H1 (cell line): ENCODE data around the gene PCYT2. TPM values are rescaled to one million over a fixed set of nuclear protein-coding genes. Genes with fewer than 3 reads are reported as not detected.
A peak's percentile ranks its signal among the peaks of the same experiment; 100 is the strongest.

Source experiments
- CTCF ChIA-PET: fragments of 300-600 bp; sonication (Branson Sonifier 250); formaldehyde crosslinking; loops from one replicate; lab custom pipeline; 2021; ENCODE audit not compliant: partially characterized antibody; lab: Charles Lee
- POLR2A ChIA-PET: fragments of 300-600 bp; sonication (Branson Sonifier 250); formaldehyde crosslinking; loops from one replicate; lab custom pipeline; 2021; ENCODE audit warnings: inconsistent platforms; ENCODE audit not compliant: partially characterized antibody; lab: Charles Lee
- DNase-seq, 2 experiments: peaks; one replicate each; pipeline versions ENCODE4 v3.0.0 to v3.0.0-alpha.2; 2010 to 2022; ENCODE audit warnings: low spot score in 2 of 2, low read depth in 1 of 2, mixed read lengths in 1 of 2
- FAIRE-seq: peaks from 2 replicates; lab custom pipeline; 2011; peaks lifted over from hg19 to GRCh38; lab: Jason Lieb, UNC
- H2AFZ ChIP-seq: 2 replicates; pipeline ENCODE4 v1.8.1; 2012; ENCODE audit warnings: low read length, inconsistent platforms
- H2AK5ac ChIP-seq: 2 replicates; pipeline ENCODE4 v1.6.1; 2013; ENCODE audit warnings: low read depth, low read length
- H2BK120ac ChIP-seq: replicated peaks from 2 replicates; pipeline ENCODE3; 2013; ENCODE audit warnings: low read depth, low read length, inconsistent platforms
- H2BK12ac ChIP-seq: 2 replicates; pipeline ENCODE4 v1.6.1; 2013; ENCODE audit warnings: low read depth, low read length
- H2BK15ac ChIP-seq: 2 replicates; pipeline ENCODE4 v1.6.1; 2013; ENCODE audit warnings: low read length
- H2BK20ac ChIP-seq: 2 replicates; pipeline ENCODE4 v1.6.1; 2013; ENCODE audit warnings: low read length
- H2BK5ac ChIP-seq: 2 replicates; pipeline ENCODE4 v1.6.1; 2013; ENCODE audit warnings: low read depth, low read length
- H3K14ac ChIP-seq: 2 replicates; pipeline ENCODE4 v1.6.1; 2013; ENCODE audit warnings: inconsistent platforms; ENCODE audit not compliant: insufficient read length
- H3K18ac ChIP-seq: 2 replicates; pipeline ENCODE4 v1.6.1; 2013; ENCODE audit warnings: low read length; ENCODE audit errors: extremely low read depth
- H3K23ac ChIP-seq: 2 replicates; pipeline ENCODE4 v1.6.1; 2013; ENCODE audit warnings: inconsistent platforms; ENCODE audit not compliant: insufficient read length
- H3K23me2 ChIP-seq: 2 replicates; pipeline ENCODE4 v1.6.1; 2013; ENCODE audit warnings: low read depth, low read length
- H3K27ac ChIP-seq: 2 replicates; pipeline ENCODE4 v1.6.1; 2011; ENCODE audit warnings: low read depth, low read length, inconsistent platforms
- H3K27me3 ChIP-seq, 4 experiments: replicated peaks in 1 of 4; 1 replicate in 1 of 4; 2 replicates in 3 of 4; pipeline versions ENCODE4 v1.6.1 to v1.8.1; 2011 to 2013; ENCODE audit warnings: low read length in 3 of 4, mild to moderate bottlenecking in 3 of 4, inconsistent platforms in 2 of 4, mixed read lengths in 2 of 4, moderate library complexity in 1 of 4; ENCODE audit not compliant: control insufficient read depth in 3 of 4, insufficient read depth in 3 of 4; ENCODE audit errors: extremely low read depth in 1 of 4
- H3K36me3 ChIP-seq, 4 experiments: 2 replicates each; pipeline versions ENCODE4 v1.6.1 to v1.8.1; 2011 to 2013; ENCODE audit warnings: mild to moderate bottlenecking in 4 of 4, low read length in 3 of 4, moderate library complexity in 2 of 4, control low read depth in 1 of 4, inconsistent platforms in 1 of 4; ENCODE audit not compliant: insufficient read depth in 4 of 4, control insufficient read depth in 2 of 4
- H3K4ac ChIP-seq: replicated peaks from 2 replicates; pipeline ENCODE3; 2013; ENCODE audit warnings: low read length, low read depth, mixed read lengths, inconsistent platforms; ENCODE audit not compliant: insufficient read length
- H3K4me1 ChIP-seq, 4 experiments: replicated peaks in 1 of 4; 1 replicate in 1 of 4; 2 replicates in 3 of 4; pipeline versions ENCODE4 v1.6.1 to v1.8.1; 2011 to 2013; ENCODE audit warnings: low read length in 3 of 4, inconsistent platforms in 2 of 4, mixed read lengths in 1 of 4; ENCODE audit not compliant: insufficient read depth in 4 of 4, control insufficient read depth in 3 of 4
- H3K4me2 ChIP-seq, 2 experiments: 2 replicates each; pipeline versions ENCODE4 v1.6.1 to v1.8.1; 2011 to 2013; ENCODE audit warnings: low read depth in 2 of 2, low read length in 2 of 2, control low read depth in 1 of 2, inconsistent platforms in 1 of 2, mild to moderate bottlenecking in 1 of 2; ENCODE audit not compliant: insufficient read depth in 1 of 2
- H3K4me3 ChIP-seq, 4 experiments: fragments of 200-600, 300-600 bp in 1 of 4; sonication (generic), shearing (Covaris generic), sonication (Bioruptor Twin) in 1 of 4; 2 replicates each; pipeline versions ENCODE4 v1.5.1 to v1.8.1; 2011 to 2016; ENCODE audit warnings: low read length in 4 of 4, low read depth in 3 of 4, control low read depth in 2 of 4, inconsistent platforms in 2 of 4, mild to moderate bottlenecking in 2 of 4, mixed read lengths in 1 of 4, moderate library complexity in 1 of 4; ENCODE audit not compliant: insufficient read depth in 2 of 4; ENCODE audit errors: extremely low read depth in 1 of 4
- H3K56ac ChIP-seq: replicated peaks from 2 replicates; pipeline ENCODE3; 2013; ENCODE audit warnings: low read depth, mild to moderate bottlenecking, mixed read lengths, low read length, inconsistent platforms; ENCODE audit not compliant: insufficient read length
- H3K79me1 ChIP-seq: 2 replicates; pipeline ENCODE4 v1.6.1; 2013; ENCODE audit warnings: low read depth, low read length, control low read depth
- H3K79me2 ChIP-seq, 2 experiments: 2 replicates each; pipeline versions ENCODE4 v1.6.1 to v1.8.1; 2012 to 2013; ENCODE audit warnings: low read length in 2 of 2, mild to moderate bottlenecking in 2 of 2, inconsistent platforms in 1 of 2; ENCODE audit not compliant: insufficient read depth in 2 of 2, control insufficient read depth in 1 of 2
- H3K9ac ChIP-seq, 4 experiments: replicated peaks in 1 of 4; 1 replicate in 1 of 4; 2 replicates in 3 of 4; pipeline versions ENCODE4 v1.6.1 to v1.8.1; 2011 to 2013; ENCODE audit warnings: low read depth in 3 of 4, low read length in 3 of 4, control low read depth in 2 of 4, mild to moderate bottlenecking in 2 of 4, moderate library complexity in 2 of 4, inconsistent platforms in 1 of 4; ENCODE audit errors: extremely low read depth in 1 of 4
- H3K9me3 ChIP-seq, 2 experiments: 2 replicates each; pipeline versions ENCODE4 v1.6.1 to v1.8.1; 2012 to 2013; ENCODE audit warnings: mild to moderate bottlenecking in 2 of 2, moderate library complexity in 2 of 2, control low read depth in 1 of 2, inconsistent platforms in 1 of 2, low read depth in 1 of 2, low read length in 1 of 2, mixed read lengths in 1 of 2; ENCODE audit not compliant: insufficient read depth in 2 of 2
- H4K20me1 ChIP-seq, 2 experiments: replicated peaks in 1 of 2; 2 replicates each; pipeline versions ENCODE3 to v1.8.1; 2011 to 2013; ENCODE audit warnings: inconsistent platforms in 2 of 2, low read length in 2 of 2, mild to moderate bottlenecking in 1 of 2; ENCODE audit not compliant: insufficient read depth in 2 of 2, control insufficient read depth in 1 of 2
- H4K5ac ChIP-seq: 2 replicates; pipeline ENCODE4 v1.6.1; 2013; ENCODE audit warnings: low read length, low read depth, mixed read lengths, inconsistent platforms; ENCODE audit not compliant: insufficient read length
- H4K8ac ChIP-seq: 2 replicates; pipeline ENCODE4 v1.8.0; 2013; ENCODE audit warnings: mild to moderate bottlenecking, moderate library complexity, low read length, inconsistent platforms; ENCODE audit not compliant: insufficient read depth; ENCODE audit errors: extremely low read depth
- H4K91ac ChIP-seq: replicated peaks from 2 replicates; pipeline ENCODE3; 2013; ENCODE audit warnings: low read length, mixed read lengths, inconsistent platforms; ENCODE audit not compliant: insufficient read length
- CBX5 ChIP-seq: fragments of 300-800, 300-1000 bp; sonication (generic); IDR thresholded peaks from 2 replicates; pipeline ENCODE4 v1.7.1; 2016; ENCODE audit warnings: antibody characterized with exemption, low read length, low read depth
- CEBPB ChIP-seq: IDR thresholded peaks from 2 replicates; pipeline ENCODE4 v1.6.1; 2012; ENCODE audit warnings: low read depth, low read length
- CHD2 ChIP-seq: IDR thresholded peaks from 2 replicates; pipeline ENCODE4 v1.6.1; 2012; ENCODE audit warnings: low read length, improper control_type of control experiment
- CTBP2 ChIP-seq: IDR thresholded peaks from 2 replicates; pipeline ENCODE4 v1.7.0; 2011; ENCODE audit warnings: borderline replicate concordance, mild to moderate bottlenecking, moderate library complexity, mixed read lengths, low read length; ENCODE audit not compliant: insufficient read depth, insufficient read length
- E2F6 ChIP-seq: IDR thresholded peaks from 2 replicates; pipeline ENCODE4 v1.6.1; 2012; ENCODE audit warnings: inconsistent platforms
- EZH2 ChIP-seq: fragments of 200-600 bp; sonication (generic); IDR thresholded peaks from 2 replicates; pipeline ENCODE4 v1.7.1; 2012; ENCODE audit warnings: low read depth, mild to moderate bottlenecking, moderate library complexity, low read length, inconsistent platforms; ENCODE audit not compliant: severe bottlenecking
- PHF8 ChIP-seq: fragments of 200-600 bp; sonication (generic); conservative IDR thresholded peaks from 2 replicates; pipeline ENCODE4 v1.7.1; 2012; ENCODE audit warnings: low read depth, mild to moderate bottlenecking, inconsistent platforms, low read length, moderate library complexity
- SUZ12 ChIP-seq: fragments of 200-600 bp; sonication (generic); IDR thresholded peaks from 2 replicates; pipeline ENCODE4 v1.6.1; 2012; ENCODE audit warnings: mild to moderate bottlenecking, inconsistent platforms, low read length, moderate library complexity, mixed read lengths
- TBP ChIP-seq: IDR thresholded peaks from 2 replicates; pipeline ENCODE4 v1.6.1; 2011; ENCODE audit warnings: low read depth, low read length, improper control_type of control experiment
- ZNF274 ChIP-seq: IDR thresholded peaks from 2 replicates; pipeline ENCODE4 v1.7.0; 2012; ENCODE audit warnings: low read length, borderline replicate concordance; ENCODE audit errors: extremely low read depth
- WGBS, 2 experiments: shearing (Covaris generic) in 1 of 2; methylation state at CpG; one replicate each; pipeline versions ENCODE4 v1.1.6 to v1.1.7; 2013 to 2015; ENCODE audit warnings: low lambda C conversion rate in 2 of 2, mixed read lengths in 2 of 2, inconsistent platforms in 1 of 2, low coverage in 1 of 2, missing lambda C conversion rate in 1 of 2; ENCODE audit not compliant: insufficient replicate concordance in 2 of 2, insufficient coverage in 1 of 2, insufficient read length in 1 of 2; ENCODE audit errors: extremely low coverage in 1 of 2, missing lambda C conversion rate in 1 of 2; 5-methylcytosine and 5-hydroxymethylcytosine counted together
- polyA plus RNA-seq, 7 experiments: library from polyadenylated mRNA; depleted of rRNA in 3 of 7; stranded (reverse) in 5 of 7; unstranded in 2 of 7; fragments of >200 nt in 5 of 7; fragments of 200-250 nt in 2 of 7; gene quantifications; 1 replicate in 5 of 7; 2 replicates in 1 of 7; 4 replicates in 1 of 7; pipeline versions ENCODE4 v1.2.1 to v1.2.3, GENCODE V29; 2011 to 2013; ENCODE audit warnings: missing spikeins in 2 of 7, mixed read lengths in 2 of 7
- total RNA-seq: library from RNA; stranded (reverse); fragmentation: NEBNext Ultra II Directional; extraction: Animal tissue kit (Norgen Biotek cat#: 25700); gene quantifications from 2 replicates; pipeline ENCODE4 v1.2.1, GENCODE V29; 2021

Gene PCYT2
- total and polyA plus RNA-seq, 2 of the 8 experiments (the other 6 are each of a cell fraction or from before 2014, with no cell fraction given), result 29.9 to 31.3 TPM

GRCh38 chr17:81901167-81902022, 9.8 kb downstream of the PCYT2 start:
- H3K27ac ChIP-seq, result no peak overlapping the region
- CTCF ChIA-PET, result interaction anchor here (0.7 to 2.7 kb wide), 2 partner anchors 20 to 32 kb away, joined by 3 to 10 read pairs; no protein-coding TSS in a partner anchor
- TF ChIP-seq EZH2 (peak; percentile 22), CBX5 (no peak), SUZ12 (peak; percentile 24; the same call in 1 of the 2 replicates), ZNF274 (no peak), CHD2 (no peak), CEBPB (no peak), TBP (no peak), CTBP2 (no peak), E2F6 (peak; percentile 49), PHF8 (0 out of 2 replicates have a peak, but pooled peaks have one; percentile 6)

More at GRCh38 chr17:81901167-81902022, 9.8 kb downstream of the PCYT2 start:
- H4K8ac ChIP-seq, result no peak overlapping the region
- H3K79me2 ChIP-seq, result no peaks in the 10 kb centered on the region
- H3K23ac ChIP-seq, result no peak overlapping the region
- H3K36me3 ChIP-seq, result peaks cover 3 to 20% (median 9%) of the 10 kb centered on the region in 4 experiments; a peak in 6 of 8 replicates
- H4K5ac ChIP-seq, result no peak overlapping the region
- H3K23me2 ChIP-seq, result peaks cover 6% of the 10 kb centered on the region; the same call in 1 of the 2 replicates
- peaks cover 2 to 10% of the 10 kb centered on the region in 2 experiments for H4K20me1 ChIP-seq
- H3K4me1 ChIP-seq, result peaks cover 0 to 8% (median 2%) of the 10 kb centered on the region in 4 experiments; a peak in 3 of 7 replicates
- H3K4ac ChIP-seq, result no peak overlapping the region
- no peak overlapping the region for H2AFZ ChIP-seq
- peak overlapping the region; percentile 18; the same call in 1 of the 2 replicates for H2BK15ac ChIP-seq
- H3K27me3 ChIP-seq, result peaks cover 0 to 22% (median 14%) of the 10 kb centered on the region in 4 experiments; a peak in 5 of 7 replicates
- peak overlapping the region; percentile 63 to 86 for H3K4me2 ChIP-seq
- WGBS, 2 experiments, result 67% methylated on average over 16 of the region's 21 CpGs; no CpG with 5 or more reads in 1 of the 2 experiments
- POLR2A ChIA-PET, result interaction anchor here (0.7 to 4.0 kb wide), 13 partner anchors 9 to 35 kb away, joined by 3 to 29 read pairs (median 5); partner anchors contain the start of genes ALYREF, ANAPC11, MAFG and PCYT2
- no peak overlapping the region for H2AK5ac ChIP-seq
- no peak overlapping the region for H2BK20ac ChIP-seq
- no peaks in the 10 kb centered on the region for H3K9me3 ChIP-seq
- H2BK12ac ChIP-seq, result no peak overlapping the region
- no peak overlapping the region for H3K56ac ChIP-seq
- H3K4me3 ChIP-seq, result peak overlapping the region; percentile 19 to 61 (median 26); a peak in 6 of 8 replicates
- no peak for FAIRE-seq
- DNase-seq, result no peak
- no peak overlapping the region for H3K14ac ChIP-seq
- H2BK5ac ChIP-seq, result no peak overlapping the region
- H3K9ac ChIP-seq, result no peak overlapping the region
- H3K18ac ChIP-seq, result no peak overlapping the region; the same call in 1 of the 2 replicates
- H3K79me1 ChIP-seq, result peaks cover 2% of the 10 kb centered on the region; the same call in 1 of the 2 replicates
- no peak overlapping the region for H4K91ac ChIP-seq
- H2BK120ac ChIP-seq, result no peak overlapping the region
